Stimulated activated CD4-positive, alpha-beta T cell treated with anti-CD3 and anti-CD28 coated beads, Interleukin-15, amount 100 ng/mL, for 1 hour (primary cell): ENCODE measurements around the gene MAP4.
"Not testable (repeated sequence)": the region's sequence is repeated elsewhere in the genome, so short reads cannot be mapped to it uniquely, and the experiment has no call there.

Source experiments
- DNase-seq, 2 donors: peaks; one replicate each; pipeline ENCODE4 v3.0.0-alpha.2; 2020; ENCODE audit warnings: low read depth in 1 of 2, low spot score in 1 of 2

MAP4 gene

GRCh38 chr3:48014358-48014757 lies 1.9 kb downstream of the MAP4 start:
- no peak for DNase-seq

DNA sequence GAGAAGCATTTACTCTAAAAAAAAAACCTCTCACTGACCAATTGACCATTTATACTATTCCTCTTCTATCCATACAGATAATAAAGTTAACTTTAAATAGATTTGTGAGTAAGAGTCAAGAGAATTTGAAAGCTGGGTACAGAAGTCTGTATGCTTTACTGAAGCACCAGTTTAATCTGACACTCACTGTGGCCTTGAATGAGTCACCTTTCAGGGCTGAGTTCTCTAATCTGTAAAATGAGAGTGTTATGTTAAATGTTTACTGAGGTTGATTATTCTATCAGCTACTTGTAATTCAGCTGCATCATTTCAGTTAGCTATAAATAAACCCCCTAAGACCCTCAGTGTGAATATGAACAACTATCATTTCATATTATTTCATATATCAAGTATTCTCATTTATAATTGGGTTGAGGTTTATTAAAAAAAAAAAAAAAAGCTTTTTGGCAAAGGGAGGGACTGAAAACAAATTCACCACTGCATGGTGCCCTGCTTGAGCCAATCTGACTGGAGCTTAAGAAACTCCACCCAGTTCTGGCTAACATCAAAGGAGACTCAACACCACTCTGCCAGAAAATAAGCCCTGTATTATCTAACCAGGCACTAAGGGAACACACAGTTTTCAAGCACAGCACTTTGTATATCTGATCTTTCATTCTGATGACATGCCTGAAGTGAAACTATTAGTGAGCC lies 2.8 kb downstream of the MAP4 start:
- DNase-seq = no peak

- DNase-seq = no peak
Observed at GRCh38 chr3:48012659-48013058, 3.6 kb downstream of the MAP4 start.

DNA sequence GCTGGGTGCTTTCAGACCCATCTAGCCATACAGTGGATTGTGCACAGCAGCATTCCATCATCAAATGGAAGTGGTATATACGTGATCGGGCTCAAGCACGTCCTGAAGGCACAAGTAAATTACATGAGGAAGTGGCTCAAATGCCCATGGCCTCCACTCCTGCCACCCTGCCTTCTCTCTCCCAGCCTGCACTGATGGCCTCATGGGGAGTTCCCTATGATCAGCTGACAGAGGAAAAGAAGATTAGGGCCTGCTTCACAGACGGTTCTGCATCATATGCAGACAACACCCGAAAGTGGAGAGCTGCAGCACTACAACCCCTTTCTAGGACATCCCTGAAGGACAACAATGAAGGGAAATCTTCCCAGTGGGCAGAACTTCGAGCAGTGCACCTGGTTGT lies 8.2 kb downstream of the MAP4 start:
- DNase-seq = not testable (repeated sequence)

GRCh38 chr3:48007361-48007760 lies 8.9 kb downstream of the MAP4 start:
- not testable (repeated sequence) for DNase-seq

DNA sequence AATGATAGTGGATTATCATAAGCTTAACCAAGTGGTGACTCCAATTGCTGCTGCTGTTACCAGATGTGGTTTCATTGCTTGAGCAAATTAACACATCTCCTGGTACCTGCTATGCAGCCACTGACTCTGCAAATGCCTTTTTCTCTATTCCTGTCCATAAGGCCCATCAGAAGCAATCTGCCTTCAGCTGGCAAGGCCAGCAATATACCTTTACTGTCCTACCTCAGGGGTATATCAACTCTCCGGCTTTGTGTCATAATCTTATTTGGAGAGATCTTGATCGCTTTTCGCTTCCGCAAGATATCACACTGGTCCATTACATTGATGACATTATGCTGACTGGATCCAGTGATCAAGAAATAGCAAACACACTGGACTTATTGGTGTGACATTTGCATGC lies 9.4 kb downstream of the MAP4 start:
- DNase-seq = not testable (repeated sequence)

DNA sequence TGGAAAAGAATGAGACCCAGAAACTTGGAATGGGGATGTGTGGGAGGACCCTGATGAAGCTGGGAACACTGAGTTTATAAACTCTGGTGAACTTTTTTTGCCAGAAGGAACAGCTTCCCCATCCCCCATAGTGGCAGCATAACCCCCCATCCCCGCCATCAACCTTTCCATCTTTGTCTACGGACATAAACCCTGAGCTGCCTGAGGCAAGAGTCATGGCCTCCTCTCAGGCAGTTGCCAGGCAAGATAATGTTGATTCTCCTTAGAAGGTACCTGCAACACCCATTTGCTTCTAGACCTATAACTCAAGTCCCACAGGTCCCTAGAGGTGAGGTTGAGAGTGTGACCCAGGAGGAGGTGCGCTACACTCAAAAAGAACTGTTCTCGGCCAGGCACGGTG lies 11.5 kb downstream of the MAP4 start:
- no peak for DNase-seq

GRCh38 chr3:48002787-48003186 lies 13.4 kb downstream of the MAP4 start:
- DNase-seq = no peak

- no peak for DNase-seq
Observed at GRCh38 chr3:48001991-48002390, 14.2 kb downstream of the MAP4 start.

DNA sequence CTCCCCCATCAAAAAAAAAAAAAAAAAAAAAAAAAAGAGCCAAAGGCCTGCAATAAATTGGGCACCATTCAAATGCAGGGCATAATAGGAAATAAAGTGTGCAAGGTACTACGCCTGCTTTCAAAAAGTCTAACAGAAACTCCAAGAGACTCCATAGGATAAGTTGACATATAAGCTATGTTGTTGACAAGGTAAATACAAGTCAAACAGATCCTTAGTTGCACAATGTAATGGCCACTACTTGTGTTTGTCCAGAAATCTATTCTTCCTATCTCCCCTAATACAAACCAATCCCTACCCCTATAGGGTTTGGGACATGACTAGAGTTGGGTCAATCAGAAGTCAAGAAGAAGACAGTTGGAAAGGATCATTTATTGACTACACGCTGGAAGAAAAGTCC lies 16.0 kb downstream of the MAP4 start:
- DNase-seq = no peak

- DNase-seq = no peak
Observed at GRCh38 chr3:47996440-47996839, 19.8 kb downstream of the MAP4 start.

GRCh38 chr3:47994180-47994579 lies 22.0 kb downstream of the MAP4 start:
- DNase-seq = no peak

GRCh38 chr3:47991341-47991740 lies 24.9 kb downstream of the MAP4 start:
- DNase-seq = no peak

DNA sequence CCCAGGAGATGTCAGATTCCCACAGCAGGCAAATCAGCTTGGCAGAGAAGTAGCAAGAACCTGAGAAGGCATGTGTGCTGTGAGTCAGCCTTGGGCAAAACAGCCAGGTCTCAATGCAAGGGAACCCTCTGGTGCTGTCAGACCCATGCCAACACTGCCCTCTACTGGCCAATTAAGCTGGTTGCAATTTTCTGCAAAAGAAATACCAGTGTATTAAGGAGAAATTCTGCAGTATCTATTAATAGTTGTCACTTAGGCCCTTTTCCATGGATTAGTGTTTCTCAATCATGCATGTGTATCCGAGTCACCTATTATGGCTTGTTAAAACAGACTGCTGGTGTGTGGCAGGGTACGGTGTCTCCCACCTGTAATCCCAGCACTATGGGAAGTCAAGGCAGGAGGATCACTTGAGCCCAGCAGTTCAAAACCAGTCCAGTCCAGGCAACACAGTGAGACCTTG lies 26.2 kb downstream of the MAP4 start:
- peak; percentile 27 to 38 for DNase-seq

- DNase-seq = no peak
Observed at GRCh38 chr3:47985381-47985780, 30.8 kb downstream of the MAP4 start.

DNA sequence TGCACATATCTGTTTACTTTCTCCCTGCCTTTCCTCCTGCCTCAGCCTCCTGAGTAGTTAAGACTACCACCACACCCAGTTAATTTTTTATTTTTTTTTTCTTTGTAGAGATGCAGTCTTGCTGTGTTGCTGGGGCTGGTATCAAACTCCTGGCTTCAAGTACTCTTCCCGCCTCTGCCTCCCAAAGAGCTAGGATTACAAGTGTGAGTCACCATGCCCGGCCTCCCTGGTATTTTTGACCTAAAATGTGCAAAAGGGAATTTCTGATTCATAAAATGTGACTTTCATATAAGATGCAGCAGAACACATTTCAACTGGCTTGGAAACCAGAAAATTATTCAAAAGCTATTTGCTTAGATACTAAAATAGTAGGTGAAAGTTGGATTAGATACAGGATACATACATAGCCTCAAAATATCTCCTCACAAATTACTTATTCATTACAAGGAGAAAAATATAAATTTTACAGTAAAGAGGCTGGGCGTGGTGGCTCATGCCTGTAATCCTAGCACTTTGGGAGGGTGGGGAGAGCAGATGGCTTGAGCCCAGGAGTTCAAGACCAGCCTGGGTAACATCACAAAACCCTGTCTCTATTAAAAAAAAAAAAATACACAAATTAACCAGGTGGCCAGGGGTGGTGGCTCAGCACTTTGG lies 32.0 kb downstream of the MAP4 start:
- DNase-seq = no peak

DNA sequence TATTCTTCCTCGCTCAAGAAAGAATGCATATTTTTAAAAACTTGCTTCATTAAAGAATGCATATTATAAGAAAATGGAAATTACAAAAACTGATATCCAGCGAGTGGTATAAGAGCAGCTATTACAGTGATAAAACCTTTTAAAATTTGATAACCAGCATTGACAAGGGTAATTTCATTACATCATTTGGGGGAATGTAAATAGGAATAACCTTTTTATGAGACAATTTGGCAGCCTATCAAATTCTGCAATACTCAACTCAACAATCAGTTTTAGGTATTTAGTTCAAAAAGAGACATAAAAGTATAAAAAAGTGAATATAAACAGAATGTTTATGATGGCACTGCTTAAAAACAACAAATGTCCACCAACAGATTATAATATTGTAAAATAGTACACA lies 35.4 kb downstream of the MAP4 start:
- no peak for DNase-seq

DNA sequence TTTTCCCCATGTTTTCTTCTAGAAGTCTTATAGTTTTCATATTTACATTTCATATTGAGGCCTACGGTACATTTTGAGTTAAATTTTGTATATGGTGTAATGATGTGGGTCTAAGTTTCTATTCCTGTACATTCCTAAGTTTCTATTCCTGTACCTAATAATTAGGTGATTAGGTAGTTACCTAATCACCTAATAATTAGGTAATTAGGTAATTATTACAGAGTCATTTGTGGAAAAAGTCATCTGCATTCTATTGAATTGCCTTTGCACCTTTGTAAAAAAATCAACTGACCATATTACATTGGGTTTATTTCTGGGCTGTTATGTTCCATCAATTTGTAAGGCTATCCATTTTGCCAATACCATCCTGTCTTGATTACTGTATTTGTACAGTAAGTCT lies 37.1 kb downstream of the MAP4 start:
- DNase-seq = no peak

DNA sequence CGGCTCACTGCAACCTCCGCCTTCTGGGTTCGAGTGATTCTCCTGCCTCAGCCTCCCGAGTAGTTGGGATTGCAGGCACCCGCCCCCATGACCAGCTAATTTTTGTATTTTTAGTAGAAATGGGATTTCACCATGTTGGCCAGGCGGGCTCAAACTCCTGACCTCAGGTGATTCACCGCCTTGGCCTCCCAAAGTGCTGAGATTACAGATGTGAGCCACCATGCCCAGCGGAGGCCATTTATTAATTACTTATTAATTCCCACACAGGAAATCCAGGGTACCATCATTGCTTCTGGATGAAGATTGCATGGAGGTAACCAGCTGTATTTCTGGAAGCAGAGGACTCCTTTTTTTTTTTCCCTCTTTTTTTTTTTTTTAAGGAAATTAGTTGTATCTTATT lies 37.8 kb downstream of the MAP4 start:
- no peak for DNase-seq

GRCh38 chr3:47976135-47976732 lies 40.0 kb downstream of the MAP4 start:
- no peak for DNase-seq

- no peak for DNase-seq
Observed at GRCh38 chr3:47974974-47975470, 41.2 kb downstream of the MAP4 start.

DNA sequence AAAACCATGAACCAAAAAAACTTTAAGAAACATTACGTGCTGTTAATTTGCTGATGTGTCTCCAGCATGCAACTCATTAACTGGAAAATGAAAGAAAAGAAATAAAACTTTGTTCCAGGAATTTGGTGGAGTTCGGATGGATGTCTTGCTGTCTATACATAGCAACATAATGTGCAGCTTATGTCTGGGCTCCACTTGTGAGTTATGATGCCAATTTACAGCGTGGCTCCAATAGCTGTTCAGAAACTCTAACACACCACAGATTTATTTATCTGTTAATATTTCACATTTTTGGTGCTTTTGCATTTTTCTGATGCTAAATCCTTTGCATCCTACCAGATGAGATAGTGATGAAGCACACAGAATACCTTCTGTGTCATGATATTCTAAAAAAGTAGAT lies 45.1 kb downstream of the MAP4 start:
- no peak for DNase-seq
